Esophagus squamous epithelium (tissue), 4 donors: ENCODE results near the gene NAPB.

ENCODE experiments used
- CTCF ChIP-seq, 6 experiments: fragments of 450-650 bp in 4 of 6; fragments of 200-600 bp in 2 of 6; sonication (generic) in 2 of 6; IDR thresholded peaks; one replicate each; pipeline ENCODE4 v1.5.1; 2016 to 2019; ENCODE audit warnings: antibody characterized with exemption in 6 of 6, mild to moderate bottlenecking in 4 of 6, moderate library complexity in 4 of 6
- POLR2A ChIP-seq, 4 donors: fragments of 450-650 bp; IDR thresholded peaks; one replicate each; pipeline ENCODE4 v1.6.1; 2017; ENCODE audit warnings: antibody characterized with exemption in 4 of 4, mild to moderate bottlenecking in 4 of 4, moderate library complexity in 3 of 4

DNA sequence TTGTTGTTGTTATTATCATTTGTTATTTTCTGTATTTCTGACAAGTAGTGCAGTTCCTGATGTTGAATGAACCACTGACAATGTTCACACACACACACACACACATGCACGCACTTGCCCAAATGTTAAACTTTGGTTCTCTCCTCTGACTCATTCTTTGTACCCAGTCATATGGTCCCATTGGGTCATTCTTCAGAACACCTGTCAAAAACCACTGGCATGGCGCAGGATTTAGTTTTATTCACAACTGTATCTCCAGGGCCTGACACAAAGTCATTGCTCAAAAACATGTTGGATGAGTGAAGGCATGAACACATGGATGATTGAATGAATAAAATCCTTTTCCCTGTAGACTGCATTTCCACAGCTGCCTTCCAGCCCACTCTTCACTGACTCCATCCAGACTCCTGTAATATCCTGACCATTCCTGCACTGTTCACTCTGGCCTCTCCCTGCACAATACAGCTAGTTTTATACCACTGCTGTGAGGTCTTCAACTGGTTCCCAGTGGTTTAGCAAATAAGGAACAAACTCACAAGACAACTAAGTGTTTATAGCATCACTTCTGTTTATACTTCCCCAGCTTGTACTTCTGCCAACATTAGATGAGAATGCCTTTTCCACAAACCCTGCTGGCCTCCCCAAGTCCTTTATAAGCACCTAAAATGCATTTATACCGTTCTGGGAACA lies 38.3 kb upstream of the NAPB start:
- no peak for TF ChIP-seq CTCF (IDR thresholded peaks at IDR 0.05)
- no peak for TF ChIP-seq POLR2A (IDR thresholded peaks at IDR 0.05)
